Thymus (tissue), 11 donors: ENCODE results near the gene KY. TPM values are rescaled to one million over a fixed set of nuclear protein-coding genes. Genes with fewer than 3 reads are reported as not detected.

Source experiments
- DNase-seq, 9 donors: peaks; one replicate each; pipeline ENCODE4 v3.0.0-alpha.2; 2013; ENCODE audit warnings: low spot score in 9 of 9, low read depth in 6 of 9, missing footprints in 1 of 9
- H3K27ac ChIP-seq, 2 donors: one replicate each; pipeline ENCODE4 v1.5.1; 2013; ENCODE audit warnings: control low read depth in 1 of 2, low read depth in 1 of 2, low read length in 1 of 2, mild to moderate bottlenecking in 1 of 2, moderate library complexity in 1 of 2
- H3K27me3 ChIP-seq, 2 donors: one replicate each; pipeline ENCODE4 v1.5.1; 2013; ENCODE audit warnings: low read length in 1 of 2; ENCODE audit not compliant: control insufficient read depth in 2 of 2, insufficient read depth in 1 of 2
- H3K36me3 ChIP-seq, 2 donors: one replicate each; pipeline ENCODE4 v1.5.1; 2013; ENCODE audit warnings: low read length in 1 of 2, mild to moderate bottlenecking in 1 of 2, moderate library complexity in 1 of 2; ENCODE audit not compliant: control insufficient read depth in 2 of 2, insufficient read depth in 2 of 2
- H3K4me1 ChIP-seq, 2 donors: one replicate each; pipeline ENCODE4 v1.5.1; 2013; ENCODE audit warnings: low read length in 2 of 2; ENCODE audit not compliant: control insufficient read depth in 2 of 2, insufficient read depth in 2 of 2
- H3K4me3 ChIP-seq, 2 donors: one replicate each; pipeline ENCODE4 v1.5.1; 2013; ENCODE audit warnings: low read length in 2 of 2, control low read depth in 1 of 2, mild to moderate bottlenecking in 1 of 2
- H3K9me3 ChIP-seq, 2 donors: one replicate each; pipeline ENCODE4 v1.5.1; 2013; ENCODE audit warnings: low read length in 1 of 2, mild to moderate bottlenecking in 1 of 2; ENCODE audit not compliant: control insufficient read depth in 2 of 2, insufficient read depth in 1 of 2
- WGBS: extraction: QIAGEN DNeasy Blood & Tissue Kit; methylation state at CpG from one replicate; pipeline ENCODE4 v1.1.7; 2013; 5-methylcytosine and 5-hydroxymethylcytosine counted together
- polyA plus RNA-seq: library from polyadenylated mRNA; stranded (reverse); fragments of 200-250 nt; gene quantifications from one replicate; pipeline ENCODE4 v1.2.3, GENCODE V29; 2013
- total RNA-seq: library from RNA; stranded (reverse); fragments of 120-200 nt; gene quantifications from one replicate; pipeline ENCODE4 v1.2.4, GENCODE V29; 2013
- donor health status: healthy.

KY gene
- total and polyA plus RNA-seq, 2 donors: 0.14 to 1.0 TPM

DNA sequence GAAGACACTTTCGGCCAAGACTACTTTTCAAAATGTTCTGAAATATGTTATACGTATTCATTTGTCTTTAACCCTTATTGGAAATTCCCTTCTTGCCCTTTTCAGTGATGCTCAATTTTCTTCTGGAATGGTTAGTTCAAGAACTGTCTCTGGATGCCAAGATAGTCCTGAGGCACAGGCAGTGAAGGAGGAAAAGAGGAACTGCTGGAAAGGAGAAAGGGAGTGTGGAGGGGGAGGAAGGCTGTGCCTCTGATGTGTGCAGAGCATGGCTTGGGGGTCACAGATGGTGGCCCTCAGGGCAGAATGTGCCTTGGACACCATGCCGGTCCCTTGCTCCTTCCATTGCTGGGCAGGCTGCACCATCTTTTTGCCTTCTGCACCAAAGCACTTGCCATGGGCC is 91.2 kb downstream of the KY start:
- peaks cover 15 to 16% of the 10 kb centered on the region in 2 donors for H3K36me3 ChIP-seq
- no peak for DNase-seq
- WGBS: over 99% methylated on average over 3 of the region's 3 CpGs

More for the DNA sequence above, 91.2 kb downstream of the KY start:
- Histone ChIP-seq H3K4me3 (no peak overlapping the region), H3K4me1 (no peaks in the 10 kb centered on the region), H3K27ac (no peak overlapping the region), H3K27me3 (no peaks in the 10 kb centered on the region), H3K9me3 (no peaks in the 10 kb centered on the region)

Other genes starting within 250 kb of the KY start
- gene ANAPC13, start 165.0 kb downstream of the KY start, total RNA-seq: 41.2 TPM
- gene ANAPC13, start 165.0 kb downstream of the KY start, polyA plus RNA-seq: 83.9 TPM
- 31.7 TPM for gene CEP63, start 165.0 kb downstream of the KY start, total RNA-seq
- 37.1 TPM for gene CEP63, start 165.0 kb downstream of the KY start, polyA plus RNA-seq
- 0.66 TPM for gene EPHB1, start 144.2 kb upstream of the KY start, total RNA-seq
- gene EPHB1, start 144.2 kb upstream of the KY start, polyA plus RNA-seq: 0.46 TPM